Type B pancreatic cell (in vitro differentiated cells): Measurements from ENCODE around the gene TNN. TPM values are rescaled to one million over a fixed set of nuclear protein-coding genes. Genes with fewer than 3 reads are reported as not detected.
"Not testable (repeated sequence)": the region's sequence is repeated elsewhere in the genome, so short reads cannot be mapped to it uniquely, and the experiment has no call there.

Experiments used
- DNase-seq: peaks from one replicate; pipeline ENCODE4 v3.0.0; 2021; ENCODE audit warnings: mixed read lengths; ENCODE audit not compliant: unreplicated experiment; ENCODE audit errors: extremely low spot score
- H3K27ac Mint-ChIP-seq: 2 replicates; pipeline ENCODE4 v1.8.0; 2021; ENCODE audit warnings: mild to moderate bottlenecking, mixed read lengths
- H3K27me3 Mint-ChIP-seq: 2 replicates; pipeline ENCODE4 v1.8.0; 2021; ENCODE audit warnings: mixed read lengths
- H3K36me3 Mint-ChIP-seq: 2 replicates; pipeline ENCODE4 v1.8.0; 2021; ENCODE audit warnings: mixed read lengths
- H3K4me1 Mint-ChIP-seq: one replicate; pipeline ENCODE4 v1.8.0; 2021; ENCODE audit warnings: mixed read lengths; ENCODE audit not compliant: unreplicated experiment
- H3K4me3 Mint-ChIP-seq: 2 replicates; pipeline ENCODE4 v1.8.0; 2021; ENCODE audit warnings: mild to moderate bottlenecking, mixed read lengths
- H3K9me3 Mint-ChIP-seq: 2 replicates; pipeline ENCODE4 v1.8.0; 2021; ENCODE audit warnings: mixed read lengths
- total RNA-seq: library from RNA; stranded (reverse); gene quantifications from 2 replicates; pipeline ENCODE4 v1.2.1, GENCODE V29; 2021; ENCODE audit warnings: low replicate concordance
- TF ChIP-seq, protein P1 (sequence below): fragments of 200-600 bp; sonication (generic); conservative IDR thresholded peaks from 2 replicates; pipeline ENCODE4 v1.5.0; 2021; ENCODE audit warnings: antibody characterized with exemption, mild to moderate bottlenecking

TNN gene
- total RNA-seq, 1 donor from 2014 or later, result 5.0 TPM

- no peak for DNase-seq
- H3K27ac Mint-ChIP-seq, result no peak overlapping the region
- TF ChIP-seq, protein P1, sequence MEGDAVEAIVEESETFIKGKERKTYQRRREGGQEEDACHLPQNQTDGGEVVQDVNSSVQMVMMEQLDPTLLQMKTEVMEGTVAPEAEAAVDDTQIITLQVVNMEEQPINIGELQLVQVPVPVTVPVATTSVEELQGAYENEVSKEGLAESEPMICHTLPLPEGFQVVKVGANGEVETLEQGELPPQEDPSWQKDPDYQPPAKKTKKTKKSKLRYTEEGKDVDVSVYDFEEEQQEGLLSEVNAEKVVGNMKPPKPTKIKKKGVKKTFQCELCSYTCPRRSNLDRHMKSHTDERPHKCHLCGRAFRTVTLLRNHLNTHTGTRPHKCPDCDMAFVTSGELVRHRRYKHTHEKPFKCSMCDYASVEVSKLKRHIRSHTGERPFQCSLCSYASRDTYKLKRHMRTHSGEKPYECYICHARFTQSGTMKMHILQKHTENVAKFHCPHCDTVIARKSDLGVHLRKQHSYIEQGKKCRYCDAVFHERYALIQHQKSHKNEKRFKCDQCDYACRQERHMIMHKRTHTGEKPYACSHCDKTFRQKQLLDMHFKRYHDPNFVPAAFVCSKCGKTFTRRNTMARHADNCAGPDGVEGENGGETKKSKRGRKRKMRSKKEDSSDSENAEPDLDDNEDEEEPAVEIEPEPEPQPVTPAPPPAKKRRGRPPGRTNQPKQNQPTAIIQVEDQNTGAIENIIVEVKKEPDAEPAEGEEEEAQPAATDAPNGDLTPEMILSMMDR, result no peak
- H3K9me3 Mint-ChIP-seq, result no peaks in the 10 kb centered on the region
- H3K36me3 Mint-ChIP-seq, result no peaks in the 10 kb centered on the region
- H3K4me1 Mint-ChIP-seq, result no peaks in the 10 kb centered on the region
- H3K4me3 Mint-ChIP-seq, result no peak overlapping the region
- H3K27me3 Mint-ChIP-seq, result no peaks in the 10 kb centered on the region
These were observed 23.8 kb upstream of the TNN start for GRCh38 chr1:175043824-175044223.

DNA sequence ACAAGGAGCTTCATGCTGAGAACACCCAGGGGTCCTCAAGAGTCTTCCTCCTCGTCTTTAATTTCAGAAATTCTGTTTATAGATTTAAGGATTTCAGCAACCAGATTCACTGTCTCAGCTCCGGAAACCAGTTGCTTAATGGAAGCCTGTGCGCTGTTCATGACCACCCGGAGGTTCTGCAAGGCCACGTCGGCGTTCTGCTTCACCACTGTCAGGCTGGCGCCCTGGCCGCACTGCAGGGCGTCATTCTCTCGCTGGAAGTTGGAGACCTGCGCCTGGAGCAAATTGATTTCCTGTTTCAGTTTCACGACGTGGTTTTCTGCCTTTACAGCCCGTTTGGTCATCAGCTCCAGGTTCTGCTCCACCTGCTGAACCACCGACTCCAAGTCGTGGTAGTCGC is 23.0 kb upstream of the TNN start:
- DNase-seq, H3K4me3 Mint-ChIP-seq, H3K27me3 Mint-ChIP-seq, H3K4me1 Mint-ChIP-seq, H3K9me3 Mint-ChIP-seq, H3K27ac Mint-ChIP-seq, H3K36me3 Mint-ChIP-seq: not testable (repeated sequence)

GRCh38 chr1:175045097-175045496 is 22.5 kb upstream of the TNN start:
- H3K27ac Mint-ChIP-seq, result no peak overlapping the region
- TF ChIP-seq, protein P1, result no peak
- no peaks in the 10 kb centered on the region for H3K36me3 Mint-ChIP-seq
- H3K4me3 Mint-ChIP-seq, result no peak overlapping the region
- no peaks in the 10 kb centered on the region for H3K9me3 Mint-ChIP-seq
- H3K27me3 Mint-ChIP-seq, result peaks cover 6% of the 10 kb centered on the region
- no peaks in the 10 kb centered on the region for H3K4me1 Mint-ChIP-seq
- no peak for DNase-seq

DNA sequence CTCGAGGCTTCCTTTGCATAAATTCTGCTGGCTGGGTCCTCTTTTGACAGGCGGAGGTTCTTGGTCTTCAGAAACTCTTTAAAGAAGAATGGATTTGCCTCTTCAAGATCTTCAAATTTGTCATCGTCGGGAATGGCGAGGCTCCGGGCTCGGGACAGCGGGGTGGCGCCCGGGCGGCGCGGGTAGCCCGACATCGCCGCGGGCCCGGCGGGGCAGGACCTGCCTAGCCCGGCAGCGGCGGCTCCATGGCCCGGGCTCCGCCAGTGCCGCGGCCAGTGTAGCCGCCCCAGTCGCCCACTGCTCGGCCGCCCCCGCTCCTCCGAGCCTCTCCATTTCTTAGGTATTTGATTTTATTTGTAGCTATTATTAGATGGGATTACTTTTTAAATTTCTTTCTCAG is 22.1 kb upstream of the TNN start:
- DNase-seq, result no peak
- Mint-ChIP-seq H3K27me3 (peaks cover 6% of the 10 kb centered on the region), H3K4me3 (no peak overlapping the region), H3K9me3 (no peaks in the 10 kb centered on the region), H3K27ac (no peak overlapping the region), H3K4me1 (no peaks in the 10 kb centered on the region), H3K36me3 (no peaks in the 10 kb centered on the region)
- TF ChIP-seq, protein P1, result no peak

- Mint-ChIP-seq H3K36me3 (no peaks in the 10 kb centered on the region), H3K27me3 (peaks cover 6% of the 10 kb centered on the region), H3K4me1 (no peaks in the 10 kb centered on the region), H3K4me3 (no peak overlapping the region), H3K9me3 (no peaks in the 10 kb centered on the region), H3K27ac (no peak overlapping the region)
- no peak for DNase-seq
- TF ChIP-seq, protein P1, result no peak
These were observed 16.6 kb upstream of the TNN start for GRCh38 chr1:175050992-175051391.

DNA sequence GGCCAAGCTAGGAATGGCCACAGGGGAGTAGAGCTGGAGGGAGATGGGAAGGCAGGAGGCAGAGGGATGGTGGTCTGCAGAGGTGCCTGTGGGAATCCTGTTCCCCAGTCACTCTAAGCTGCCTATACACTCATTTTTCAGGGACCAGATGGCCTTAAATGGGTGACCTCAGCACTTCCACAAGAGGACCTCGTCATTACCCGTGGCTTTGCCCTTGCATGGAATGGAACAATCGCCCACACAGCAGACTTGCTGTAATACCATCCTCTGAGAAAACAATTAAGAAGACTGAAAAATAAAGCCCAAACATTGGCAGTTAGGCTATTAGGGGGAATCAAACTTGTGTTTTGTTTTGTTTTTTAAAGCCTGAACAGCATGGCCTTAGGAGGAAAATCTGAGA is 12.9 kb upstream of the TNN start:
- H3K4me1 Mint-ChIP-seq, result no peaks in the 10 kb centered on the region
- no peak for DNase-seq
- no peaks in the 10 kb centered on the region for H3K9me3 Mint-ChIP-seq
- no peaks in the 10 kb centered on the region for H3K36me3 Mint-ChIP-seq
- no peak overlapping the region for H3K27ac Mint-ChIP-seq
- no peaks in the 10 kb centered on the region for H3K27me3 Mint-ChIP-seq
- H3K4me3 Mint-ChIP-seq, result no peak overlapping the region
- TF ChIP-seq, protein P1, result no peak
